ENCODE results near the gene ISL1.

The ISL1 gene

DNA sequence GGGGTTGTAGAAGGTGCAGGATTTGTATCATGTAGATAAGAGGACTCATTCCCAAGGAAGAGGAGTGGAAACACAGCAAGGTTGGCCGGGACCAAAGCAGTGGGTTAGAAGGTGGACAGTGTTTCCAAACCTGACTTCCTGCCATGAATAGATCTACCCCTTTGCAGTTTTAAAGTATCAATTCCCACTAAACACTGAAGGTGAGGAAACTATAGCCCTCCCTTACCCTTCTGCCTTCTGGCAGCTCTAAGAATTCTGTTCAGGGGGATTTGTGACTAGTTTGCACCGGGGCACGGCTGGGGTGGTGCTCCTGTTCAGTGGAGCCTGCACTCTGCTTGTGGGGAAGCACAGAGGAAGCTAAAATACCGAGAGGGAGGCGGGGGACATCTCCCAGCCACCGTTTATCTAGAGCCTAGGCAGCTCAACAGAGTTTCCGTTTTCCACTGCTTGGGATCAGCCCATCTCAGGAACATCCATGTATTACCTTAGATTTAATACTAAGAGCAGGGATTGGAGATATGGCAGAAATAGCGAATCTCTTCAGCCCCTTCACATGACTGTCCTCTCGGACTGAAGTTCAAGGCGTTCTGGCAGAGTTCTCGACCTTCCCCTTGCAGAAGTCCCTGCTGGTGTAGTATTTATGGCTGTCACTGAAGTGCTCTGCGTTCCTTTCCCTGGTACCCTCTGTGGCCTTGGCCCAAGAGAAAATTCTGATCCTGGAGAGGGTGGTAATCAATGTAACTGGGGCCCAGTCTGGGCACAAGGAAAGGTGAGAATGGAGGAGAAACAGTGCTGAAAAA is 5.4 kb downstream of the ISL1 start:
- Histone ChIP-seq H3K9ac (ENCODE audit: low read length) (no peak overlapping the region), H3K27ac (ENCODE audit: low read depth, low read length) (no peak overlapping the region), H2AK5ac (ENCODE audit: low read length) (no peak overlapping the region), H3K4me1 (ENCODE audit: control insufficient read depth, low read depth, low read length) (peaks cover 15% of the 10 kb centered on the region), H3K4me2 (ENCODE audit: low read length) (peak overlapping the region; percentile 16), H3K36me3 (ENCODE audit: control insufficient read depth, insufficient read depth, low read length) (no peaks in the 10 kb centered on the region), H4K5ac (ENCODE audit: low read length) (no peak overlapping the region), H3K18ac (ENCODE audit: low read length) (peak overlapping the region; percentile 72), H3K4ac (ENCODE audit: low read depth, low read length) (no peak overlapping the region), H3K27me3 (ENCODE audit: insufficient read depth, low read length, poor library complexity) (no peaks in the 10 kb centered on the region), H4K8ac (ENCODE audit: low read depth, low read length) (no peak overlapping the region), H3K79me2 (ENCODE audit: control insufficient read depth, insufficient read depth, low read length) (no peaks in the 10 kb centered on the region), H3K23ac (ENCODE audit: low read length) (no peak overlapping the region), H2BK15ac (replicated peaks; ENCODE audit: low read depth) (no peak overlapping the region), H2BK5ac (ENCODE audit: low read length) (no peak overlapping the region), H2BK120ac (ENCODE audit: low read depth, low read length) (no peak overlapping the region), H3K79me1 (ENCODE audit: low read length) (no peaks in the 10 kb centered on the region), H3K4me3 (ENCODE audit: low read length) (no peak overlapping the region), H3K56ac (ENCODE audit: low read length) (no peak overlapping the region)
- peak; percentile 44 for DNase-seq
- no CpG with 5 or more reads among the region's 12 CpGs for WGBS (ENCODE audit: extremely low coverage, insufficient coverage, low lambda C conversion rate)

DNA sequence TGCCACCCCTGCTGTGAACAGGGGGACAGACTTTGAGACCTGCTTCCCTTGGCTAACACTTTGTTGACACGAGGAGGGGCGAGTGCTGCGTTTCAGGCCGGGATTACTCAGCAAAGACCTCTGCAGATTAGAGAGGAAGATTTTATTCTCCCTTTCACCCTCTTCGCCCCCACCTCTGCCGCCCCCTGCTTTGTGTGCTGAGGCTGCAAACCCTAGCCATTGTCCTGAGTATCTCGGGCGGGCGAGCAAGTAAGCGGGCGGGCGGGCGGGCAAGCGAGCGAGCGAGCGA is 6.0 kb downstream of the ISL1 start:
- no peak overlapping the region for H3K4ac ChIP-seq (ENCODE audit: low read depth, low read length)
- H3K56ac ChIP-seq (ENCODE audit: low read length) = no peak overlapping the region
- peaks cover 15% of the 10 kb centered on the region for H3K4me1 ChIP-seq (ENCODE audit: control insufficient read depth, low read depth, low read length)
- peak overlapping the region; percentile 16 for H3K4me2 ChIP-seq (ENCODE audit: low read length)
- H4K8ac ChIP-seq (ENCODE audit: low read depth, low read length) = no peak overlapping the region
- H3K23ac ChIP-seq (ENCODE audit: low read length) = no peak overlapping the region
- WGBS (ENCODE audit: extremely low coverage, insufficient coverage, low lambda C conversion rate) = no CpG with 5 or more reads among the region's 17 CpGs
- no peak overlapping the region for H3K9ac ChIP-seq (ENCODE audit: low read length)
- no peak overlapping the region for H2BK5ac ChIP-seq (ENCODE audit: low read length)
- H3K18ac ChIP-seq (ENCODE audit: low read length) = no peak overlapping the region
- no peaks in the 10 kb centered on the region for H3K79me2 ChIP-seq (ENCODE audit: control insufficient read depth, insufficient read depth, low read length)
- no peak overlapping the region for H2AK5ac ChIP-seq (ENCODE audit: low read length)
- no peaks in the 10 kb centered on the region for H3K79me1 ChIP-seq (ENCODE audit: low read length)
- no peak overlapping the region for H3K4me3 ChIP-seq (ENCODE audit: low read length)
- no peak overlapping the region for H3K27ac ChIP-seq (ENCODE audit: low read depth, low read length)
- no peak overlapping the region for H2BK120ac ChIP-seq (ENCODE audit: low read depth, low read length)
- no peaks in the 10 kb centered on the region for H3K36me3 ChIP-seq (ENCODE audit: control insufficient read depth, insufficient read depth, low read length)
- H3K27me3 ChIP-seq (ENCODE audit: insufficient read depth, low read length, poor library complexity) = no peaks in the 10 kb centered on the region
- H2BK15ac ChIP-seq (replicated peaks; ENCODE audit: low read depth) = no peak overlapping the region
- DNase-seq = peak; percentile 78
- H4K5ac ChIP-seq (ENCODE audit: low read length) = no peak overlapping the region

DNA sequence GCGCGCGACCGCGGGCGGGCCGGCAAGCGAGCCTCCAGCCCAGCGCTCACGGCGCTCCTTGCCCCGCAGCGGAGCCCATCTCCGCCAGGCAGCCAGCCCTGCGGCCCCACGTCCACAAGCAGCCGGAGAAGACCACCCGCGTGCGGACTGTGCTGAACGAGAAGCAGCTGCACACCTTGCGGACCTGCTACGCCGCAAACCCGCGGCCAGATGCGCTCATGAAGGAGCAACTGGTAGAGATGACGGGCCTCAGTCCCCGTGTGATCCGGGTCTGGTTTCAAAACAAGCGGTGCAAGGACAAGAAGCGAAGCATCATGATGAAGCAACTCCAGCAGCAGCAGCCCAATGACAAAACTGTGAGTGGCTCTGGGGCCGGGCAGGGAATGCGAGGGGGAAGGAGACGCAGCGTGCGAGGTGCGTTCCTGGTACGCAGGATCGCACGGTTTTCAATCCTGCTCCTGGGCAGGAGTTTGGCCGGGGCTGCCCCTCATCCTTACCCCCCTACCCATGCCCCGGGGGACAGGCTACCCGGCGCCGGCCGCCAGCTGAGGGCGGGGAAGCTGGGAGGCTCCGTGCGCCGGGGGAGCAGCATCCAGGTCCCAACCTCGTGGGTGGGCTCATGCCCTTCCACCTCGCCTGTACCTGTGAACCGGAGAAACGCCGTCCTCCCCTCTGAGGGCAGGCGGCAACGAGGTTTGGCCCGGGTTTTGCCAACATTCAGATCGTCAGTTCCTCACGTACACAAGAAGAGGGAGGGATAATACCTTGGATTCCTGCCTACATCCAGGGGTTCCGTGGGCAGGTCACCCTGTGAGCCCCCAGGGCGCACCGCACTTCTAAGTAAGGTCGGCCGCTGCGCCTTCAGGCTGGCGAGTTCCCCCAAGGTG is 6.6 kb downstream of the ISL1 start:
- H3K79me2 ChIP-seq (ENCODE audit: control insufficient read depth, insufficient read depth, low read length) = no peaks in the 10 kb centered on the region
- no peak overlapping the region for H3K27ac ChIP-seq (ENCODE audit: low read depth, low read length)
- H3K56ac ChIP-seq (ENCODE audit: low read length) = peak overlapping the region; percentile 84
- H3K79me1 ChIP-seq (ENCODE audit: low read length) = no peaks in the 10 kb centered on the region
- H3K4ac ChIP-seq (ENCODE audit: low read depth, low read length) = no peak overlapping the region
- no peak overlapping the region for H2AK5ac ChIP-seq (ENCODE audit: low read length)
- no peak overlapping the region for H4K8ac ChIP-seq (ENCODE audit: low read depth, low read length)
- H3K36me3 ChIP-seq (ENCODE audit: control insufficient read depth, insufficient read depth, low read length) = no peaks in the 10 kb centered on the region
- H3K27me3 ChIP-seq (ENCODE audit: insufficient read depth, low read length, poor library complexity) = no peaks in the 10 kb centered on the region
- H2BK15ac ChIP-seq (replicated peaks; ENCODE audit: low read depth) = no peak overlapping the region
- DNase-seq = peak; percentile 80
- peak overlapping the region; percentile 0 for H3K23ac ChIP-seq (ENCODE audit: low read length)
- peaks cover 15% of the 10 kb centered on the region for H3K4me1 ChIP-seq (ENCODE audit: control insufficient read depth, low read depth, low read length)
- H2BK5ac ChIP-seq (ENCODE audit: low read length) = peak overlapping the region; percentile 22
- H2BK120ac ChIP-seq (ENCODE audit: low read depth, low read length) = no peak overlapping the region
- no peak overlapping the region for H4K5ac ChIP-seq (ENCODE audit: low read length)
- H3K18ac ChIP-seq (ENCODE audit: low read length) = no peak overlapping the region
- peak overlapping the region; percentile 0 for H3K4me3 ChIP-seq (ENCODE audit: low read length)
- no CpG with 5 or more reads among the region's 68 CpGs for WGBS (ENCODE audit: extremely low coverage, insufficient coverage, low lambda C conversion rate)
- H3K9ac ChIP-seq (ENCODE audit: low read length) = peak overlapping the region; percentile 54
- peak overlapping the region; percentile 83 for H3K4me2 ChIP-seq (ENCODE audit: low read length)

DNA sequence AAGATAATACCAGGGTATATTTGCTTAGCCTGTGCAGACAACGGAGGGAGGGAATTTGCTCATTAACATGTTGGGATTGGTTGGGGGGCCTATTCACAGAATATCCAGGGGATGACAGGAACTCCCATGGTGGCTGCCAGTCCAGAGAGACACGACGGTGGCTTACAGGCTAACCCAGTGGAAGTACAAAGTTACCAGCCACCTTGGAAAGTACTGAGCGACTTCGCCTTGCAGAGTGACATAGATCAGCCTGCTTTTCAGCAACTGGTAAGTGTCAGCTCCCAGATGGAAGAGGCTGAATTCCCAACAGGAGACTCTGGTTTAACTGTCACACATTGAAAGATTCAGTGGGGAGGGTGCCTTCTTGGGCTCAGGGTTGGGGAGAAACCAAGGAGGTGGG is 7.9 kb downstream of the ISL1 start:
- no peak overlapping the region for H3K4me3 ChIP-seq (ENCODE audit: low read length)
- peak; percentile 45 for DNase-seq
- H2AK5ac ChIP-seq (ENCODE audit: low read length) = no peak overlapping the region
- H4K5ac ChIP-seq (ENCODE audit: low read length) = no peak overlapping the region
- H4K8ac ChIP-seq (ENCODE audit: low read depth, low read length) = no peak overlapping the region
- H2BK5ac ChIP-seq (ENCODE audit: low read length) = no peak overlapping the region
- no peak overlapping the region for H3K27ac ChIP-seq (ENCODE audit: low read depth, low read length)
- no peaks in the 10 kb centered on the region for H3K36me3 ChIP-seq (ENCODE audit: control insufficient read depth, insufficient read depth, low read length)
- H2BK120ac ChIP-seq (ENCODE audit: low read depth, low read length) = no peak overlapping the region
- no peaks in the 10 kb centered on the region for H3K79me1 ChIP-seq (ENCODE audit: low read length)
- H3K27me3 ChIP-seq (ENCODE audit: insufficient read depth, low read length, poor library complexity) = peaks cover 2% of the 10 kb centered on the region
- no CpG with 5 or more reads among the region's 5 CpGs for WGBS (ENCODE audit: extremely low coverage, insufficient coverage, low lambda C conversion rate)
- H2BK15ac ChIP-seq (replicated peaks; ENCODE audit: low read depth) = no peak overlapping the region
- H3K9ac ChIP-seq (ENCODE audit: low read length) = no peak overlapping the region
- no peaks in the 10 kb centered on the region for H3K79me2 ChIP-seq (ENCODE audit: control insufficient read depth, insufficient read depth, low read length)
- no peak overlapping the region for H3K56ac ChIP-seq (ENCODE audit: low read length)
- no peak overlapping the region for H3K18ac ChIP-seq (ENCODE audit: low read length)
- no peak overlapping the region for H3K4me2 ChIP-seq (ENCODE audit: low read length)
- H3K4me1 ChIP-seq (ENCODE audit: control insufficient read depth, low read depth, low read length) = peaks cover 11% of the 10 kb centered on the region
- no peak overlapping the region for H3K23ac ChIP-seq (ENCODE audit: low read length)
- H3K4ac ChIP-seq (ENCODE audit: low read depth, low read length) = no peak overlapping the region

DNA sequence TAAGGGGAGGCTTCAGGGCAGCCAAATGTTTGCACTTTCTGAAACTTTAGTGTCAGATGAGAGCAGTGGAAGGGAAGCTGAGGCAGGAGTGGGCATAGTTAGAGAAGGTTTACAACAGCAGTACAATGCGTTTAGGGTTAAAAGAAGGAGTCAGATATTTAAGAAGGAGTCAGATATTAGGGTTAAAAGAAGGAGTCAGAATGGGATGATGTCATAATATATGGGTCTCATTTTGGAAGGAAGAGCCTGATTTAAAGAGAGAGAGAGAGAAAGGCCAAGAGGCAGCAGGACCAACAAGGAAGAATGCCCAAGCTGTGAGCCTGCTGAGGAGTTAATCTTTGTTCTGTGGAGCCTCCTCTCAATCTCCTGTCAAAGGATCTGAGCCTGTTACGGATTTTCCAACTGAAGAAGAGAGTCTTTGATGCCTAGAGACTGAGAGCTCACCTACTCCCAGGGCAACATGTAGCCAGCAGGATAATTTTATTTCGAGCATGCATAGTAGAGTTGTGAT is 9.5 kb downstream of the ISL1 start:
- H3K23ac ChIP-seq (ENCODE audit: low read length) = no peak overlapping the region
- no peaks in the 10 kb centered on the region for H3K36me3 ChIP-seq (ENCODE audit: control insufficient read depth, insufficient read depth, low read length)
- H3K18ac ChIP-seq (ENCODE audit: low read length) = no peak overlapping the region
- H3K27ac ChIP-seq (ENCODE audit: low read depth, low read length) = no peak overlapping the region
- H3K9ac ChIP-seq (ENCODE audit: low read length) = no peak overlapping the region
- no peak overlapping the region for H2BK15ac ChIP-seq (replicated peaks; ENCODE audit: low read depth)
- peaks cover 8% of the 10 kb centered on the region for H3K27me3 ChIP-seq (ENCODE audit: insufficient read depth, low read length, poor library complexity)
- peak; percentile 66 for DNase-seq
- H4K8ac ChIP-seq (ENCODE audit: low read depth, low read length) = no peak overlapping the region
- H3K56ac ChIP-seq (ENCODE audit: low read length) = no peak overlapping the region
- no peak overlapping the region for H2BK120ac ChIP-seq (ENCODE audit: low read depth, low read length)
- no CpG with 5 or more reads among the region's 3 CpGs for WGBS (ENCODE audit: extremely low coverage, insufficient coverage, low lambda C conversion rate)
- H2BK5ac ChIP-seq (ENCODE audit: low read length) = no peak overlapping the region
- H3K4me1 ChIP-seq (ENCODE audit: control insufficient read depth, low read depth, low read length) = peaks cover 8% of the 10 kb centered on the region
- H2AK5ac ChIP-seq (ENCODE audit: low read length) = no peak overlapping the region
- no peak overlapping the region for H4K5ac ChIP-seq (ENCODE audit: low read length)
- no peaks in the 10 kb centered on the region for H3K79me2 ChIP-seq (ENCODE audit: control insufficient read depth, insufficient read depth, low read length)
- H3K79me1 ChIP-seq (ENCODE audit: low read length) = no peaks in the 10 kb centered on the region
- no peak overlapping the region for H3K4me3 ChIP-seq (ENCODE audit: low read length)
- H3K4ac ChIP-seq (ENCODE audit: low read depth, low read length) = no peak overlapping the region
- no peak overlapping the region for H3K4me2 ChIP-seq (ENCODE audit: low read length)
